ENCODE data around the gene NRG3. TPM values are rescaled to one million over a fixed set of nuclear protein-coding genes. Genes with fewer than 3 reads are reported as not detected.

Gene NRG3
- total RNA-seq, 1 donor from 2014 or later: not detected

DNA sequence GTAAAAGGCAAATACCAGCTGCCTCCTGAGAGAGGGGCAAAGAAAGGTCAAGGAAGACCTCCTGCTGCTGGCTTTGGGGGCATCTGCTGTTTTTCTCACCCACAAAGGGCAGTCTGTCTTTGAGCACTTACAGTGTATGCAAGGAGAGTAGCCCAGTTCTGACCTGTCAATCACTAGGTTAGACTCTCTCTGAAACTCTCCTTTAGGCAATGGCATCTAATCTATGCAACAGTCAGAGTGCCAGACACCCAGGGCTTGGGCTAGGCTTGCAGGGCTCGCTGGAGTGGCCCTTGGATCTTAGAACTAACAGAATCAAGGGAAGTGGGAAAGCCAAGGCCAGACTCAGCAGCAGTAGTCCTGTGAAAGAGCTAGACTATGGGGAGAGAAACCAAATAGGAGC, 522.9 kb downstream of the NRG3 start:
- Histone ChIP-seq H3K4me3 (ENCODE audit: low read depth, low read length) (no peak overlapping the region), H3K36me3 (ENCODE audit: control insufficient read depth, insufficient read depth, low read length) (no peaks in the 10 kb centered on the region), H3K27me3 (ENCODE audit: control insufficient read depth, insufficient read depth, low read length) (no peaks in the 10 kb centered on the region)
- no peak for DNase-seq (ENCODE audit: low read depth)
- TF ChIP-seq CTCF (IDR thresholded peaks at IDR 0.05; ENCODE audit: insufficient read depth, low read length, severe bottlenecking): no peak
- FAIRE-seq: no peak

DNA sequence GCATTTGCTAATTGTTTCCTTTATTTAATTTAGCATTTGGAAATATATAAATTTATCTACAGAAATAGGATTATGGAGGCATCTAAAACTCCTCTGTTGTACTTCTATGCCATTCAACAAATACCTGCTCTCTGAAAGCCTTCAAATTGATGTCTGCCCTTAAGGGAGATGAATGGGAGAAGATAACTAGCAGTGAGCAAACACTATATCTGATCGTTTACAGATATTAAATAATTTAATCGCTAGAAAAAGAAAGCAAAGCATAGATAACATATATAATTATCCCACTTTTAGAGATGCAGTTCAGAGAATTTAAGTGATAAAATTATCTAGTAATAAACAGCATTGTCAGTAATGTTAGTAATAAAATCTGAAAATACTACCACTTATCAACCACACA, 524.9 kb downstream of the NRG3 start:
- DNase-seq (ENCODE audit: low read depth) (no peak), FAIRE-seq (no peak)
- Histone ChIP-seq H3K4me3 (ENCODE audit: low read depth, low read length) (no peak overlapping the region), H3K36me3 (ENCODE audit: control insufficient read depth, insufficient read depth, low read length) (no peaks in the 10 kb centered on the region), H3K27me3 (ENCODE audit: control insufficient read depth, insufficient read depth, low read length) (no peaks in the 10 kb centered on the region)
- no peak for TF ChIP-seq CTCF (IDR thresholded peaks at IDR 0.05; ENCODE audit: insufficient read depth, low read length, severe bottlenecking)

GRCh38 chr10:82400841-82401240, 525.8 kb downstream of the NRG3 start:
- DNase-seq (ENCODE audit: low read depth) (no peak), FAIRE-seq (no peak)
- TF ChIP-seq CTCF (IDR thresholded peaks at IDR 0.05; ENCODE audit: insufficient read depth, low read length, severe bottlenecking): no peak
- H3K4me3 ChIP-seq (ENCODE audit: low read depth, low read length): no peak overlapping the region
- no peaks in the 10 kb centered on the region for H3K36me3 ChIP-seq (ENCODE audit: control insufficient read depth, insufficient read depth, low read length)
- H3K27me3 ChIP-seq (ENCODE audit: control insufficient read depth, insufficient read depth, low read length): no peaks in the 10 kb centered on the region

GRCh38 chr10:82402906-82403401, 528.0 kb downstream of the NRG3 start:
- Histone ChIP-seq H3K27me3 (ENCODE audit: control insufficient read depth, insufficient read depth, low read length) (no peaks in the 10 kb centered on the region), H3K36me3 (ENCODE audit: control insufficient read depth, insufficient read depth, low read length) (no peaks in the 10 kb centered on the region), H3K4me3 (ENCODE audit: low read depth, low read length) (no peak overlapping the region)
- FAIRE-seq (no peak), DNase-seq (ENCODE audit: low read depth) (no peak)
- no peak for TF ChIP-seq CTCF (IDR thresholded peaks at IDR 0.05; ENCODE audit: insufficient read depth, low read length, severe bottlenecking)

DNA sequence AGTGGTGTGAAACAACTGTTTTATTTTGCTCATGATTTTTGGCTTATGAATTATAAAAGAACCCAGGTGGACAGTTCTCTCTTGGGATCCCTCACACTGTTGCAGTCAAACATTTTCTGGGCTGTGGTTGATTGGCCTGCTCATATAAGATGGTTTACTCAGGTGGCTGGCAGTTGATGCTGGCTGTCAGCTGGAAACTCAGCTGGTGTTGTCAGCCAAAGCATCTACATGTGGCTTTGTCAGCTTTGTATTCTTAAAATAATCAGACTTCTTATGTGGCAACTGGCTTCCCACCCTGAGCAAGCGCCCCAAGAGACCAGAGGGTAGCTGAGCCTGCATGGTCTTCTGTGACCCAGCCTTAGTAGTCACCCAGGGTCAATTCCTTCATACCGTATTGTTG, 534.7 kb downstream of the NRG3 start:
- DNase-seq (ENCODE audit: low read depth): no peak
- no peak for FAIRE-seq
- Histone ChIP-seq H3K4me3 (ENCODE audit: low read depth, low read length) (no peak overlapping the region), H3K36me3 (ENCODE audit: control insufficient read depth, insufficient read depth, low read length) (no peaks in the 10 kb centered on the region), H3K27me3 (ENCODE audit: control insufficient read depth, insufficient read depth, low read length) (no peaks in the 10 kb centered on the region)
- no peak for TF ChIP-seq CTCF (IDR thresholded peaks at IDR 0.05; ENCODE audit: insufficient read depth, low read length, severe bottlenecking)

DNA sequence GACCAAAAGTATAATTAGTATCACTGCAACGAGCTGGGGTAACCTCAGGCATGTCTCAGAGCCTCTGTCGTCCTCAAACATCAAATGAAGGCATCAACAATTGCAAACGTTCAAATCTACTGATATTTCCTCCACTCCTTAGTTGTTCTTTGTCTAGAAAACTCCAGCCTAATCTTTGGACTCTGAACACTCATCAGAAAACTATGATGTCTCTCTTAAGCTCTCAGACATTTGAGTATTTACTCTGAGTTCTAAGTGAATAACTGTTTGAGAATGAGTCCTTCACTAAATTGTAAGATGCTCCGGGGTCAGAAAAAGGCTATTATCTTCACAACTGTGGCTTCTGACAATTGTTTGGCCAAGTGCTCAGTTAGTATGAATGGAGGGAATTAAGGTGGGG, 536.4 kb downstream of the NRG3 start:
- no peak for TF ChIP-seq CTCF (IDR thresholded peaks at IDR 0.05; ENCODE audit: insufficient read depth, low read length, severe bottlenecking)

More for the DNA sequence above, 536.4 kb downstream of the NRG3 start:
- Histone ChIP-seq H3K36me3 (ENCODE audit: control insufficient read depth, insufficient read depth, low read length) (no peaks in the 10 kb centered on the region), H3K4me3 (ENCODE audit: low read depth, low read length) (no peak overlapping the region), H3K27me3 (ENCODE audit: control insufficient read depth, insufficient read depth, low read length) (no peaks in the 10 kb centered on the region)
- DNase-seq (ENCODE audit: low read depth) (no peak), FAIRE-seq (no peak)
